Activated B cell treated with CpG ODN at 0.5 μM for 24 hours (primary cell): Measurements from ENCODE around the gene RAPH1. TPM values are rescaled to one million over a fixed set of nuclear protein-coding genes. Genes with fewer than 3 reads are reported as not detected.
"Not testable (repeated sequence)": the region's sequence is repeated elsewhere in the genome, so short reads cannot be mapped to it uniquely, and the experiment has no call there.

ENCODE experiments used
- ATAC-seq: fragments of 200-7000 bp; cut with Tn5 transposase; one replicate; pipeline ENCODE4 v1.10.0; 2021; ENCODE audit warnings: low read depth, mild to moderate bottlenecking, moderate library complexity
- CTCF ChIA-PET: fragments of 350-600 bp; sonication (Branson Sonifier 250); formaldehyde crosslinking; loops from one replicate; lab custom pipeline; 2021; ENCODE audit warnings: antibody characterized with exemption; lab: Charles Lee
- POLR2A ChIA-PET: fragments of 350-600 bp; sonication (Branson Sonifier 250); formaldehyde crosslinking; loops from one replicate; lab custom pipeline; 2021; ENCODE audit warnings: antibody characterized with exemption; lab: Charles Lee
- DNase-seq: peaks from one replicate; pipeline ENCODE4 v3.0.0; 2022
- H3K27ac Mint-ChIP-seq: one replicate; pipeline ENCODE4 v1.8.0; 2020; ENCODE audit warnings: mixed read lengths
- H3K27me3 Mint-ChIP-seq: one replicate; pipeline ENCODE4 v1.8.0; 2021; ENCODE audit warnings: mixed read lengths
- H3K36me3 Mint-ChIP-seq: one replicate; pipeline ENCODE4 v1.8.0; 2021; ENCODE audit warnings: low read depth, mixed read lengths
- H3K4me1 Mint-ChIP-seq: one replicate; pipeline ENCODE4 v1.8.0; 2021; ENCODE audit warnings: mixed read lengths
- H3K4me3 Mint-ChIP-seq: one replicate; pipeline ENCODE4 v1.8.0; 2020; ENCODE audit warnings: mild to moderate bottlenecking, mixed read lengths
- H3K9me3 Mint-ChIP-seq: one replicate; pipeline ENCODE4 v1.8.0; 2020; ENCODE audit warnings: mixed read lengths
- CTCF ChIP-seq: fragments of 200-600 bp; IDR thresholded peaks from one replicate; pipeline ENCODE4 v1.8.0; 2022; ENCODE audit warnings: antibody characterized with exemption, mild to moderate bottlenecking
- intact Hi-C: fragments of 100-400 bp; cut with micrococcal nuclease; formaldehyde crosslinking; loops from one replicate; pipeline ENCODE4 v1.15.1; 2024
- total RNA-seq: library from RNA; stranded (reverse); gene quantifications from 2 replicates; pipeline ENCODE4 v1.2.3, GENCODE V29; 2022

Gene RAPH1
- total RNA-seq, 1 donor from 2014 or later, result 0.11 TPM

GRCh38 chr2:203527719-203528118, 7.4 kb downstream of the RAPH1 start:
- Mint-ChIP-seq H3K4me1 (no peaks in the 10 kb centered on the region), H3K4me3 (no peak overlapping the region), H3K36me3 (no peaks in the 10 kb centered on the region), H3K9me3 (peaks cover 2% of the 10 kb centered on the region), H3K27me3 (peaks cover 32% of the 10 kb centered on the region), H3K27ac (no peak overlapping the region)
- ChIA-PET CTCF (no interaction called here), POLR2A (interaction anchor here (0.5 kb wide), 1 partner anchor 1242 kb away, joined by 10 read pairs; no protein-coding TSS in a partner anchor)
- no peak for DNase-seq
- no peak for TF ChIP-seq CTCF
- intact Hi-C loops, result no loop called here
- no peak for ATAC-seq

- CTCF ChIA-PET, POLR2A ChIA-PET: not testable (repeated sequence)
Observed at GRCh38 chr2:203513268-203513667, 21.8 kb downstream of the RAPH1 start.

DNA sequence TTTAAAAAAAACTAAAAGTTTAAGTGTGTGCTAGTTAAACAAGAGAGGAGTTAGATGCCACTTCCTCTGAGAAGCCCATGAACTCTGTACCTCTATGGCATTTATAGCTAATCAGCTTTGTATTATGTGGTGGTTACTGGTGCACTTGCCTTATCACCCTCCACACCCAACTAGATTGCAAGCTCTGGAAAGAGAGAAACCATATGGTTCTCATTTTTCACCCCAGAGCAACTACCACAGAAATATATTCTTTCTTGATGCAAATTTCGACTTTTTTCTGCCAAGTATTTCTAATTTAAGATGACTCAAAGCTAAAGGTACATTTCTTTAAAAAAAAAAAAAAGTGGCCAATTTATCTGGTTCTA, 24.2 kb downstream of the RAPH1 start:
- Mint-ChIP-seq H3K36me3 (no peaks in the 10 kb centered on the region), H3K4me3 (no peak overlapping the region), H3K9me3 (no peaks in the 10 kb centered on the region), H3K4me1 (no peaks in the 10 kb centered on the region), H3K27me3 (peaks cover 5% of the 10 kb centered on the region), H3K27ac (no peak overlapping the region)
- ATAC-seq (no peak), DNase-seq (no peak)
- no peak for TF ChIP-seq CTCF
- CTCF ChIA-PET, result no interaction called here
- intact Hi-C loops, result no loop called here
- POLR2A ChIA-PET, result no interaction called here

More at GRCh38 chr2:203513268-203513667, 21.8 kb downstream of the RAPH1 start:
- H3K9me3 Mint-ChIP-seq, DNase-seq, H3K27ac Mint-ChIP-seq, intact Hi-C loops, ATAC-seq, H3K4me1 Mint-ChIP-seq, H3K36me3 Mint-ChIP-seq, H3K4me3 Mint-ChIP-seq: not testable (repeated sequence)
- peaks cover 14% of the 10 kb centered on the region for H3K27me3 Mint-ChIP-seq

- Mint-ChIP-seq H3K4me3 (no peak overlapping the region), H3K9me3 (no peaks in the 10 kb centered on the region), H3K4me1 (no peaks in the 10 kb centered on the region), H3K27me3 (peaks cover 5% of the 10 kb centered on the region), H3K36me3 (no peaks in the 10 kb centered on the region), H3K27ac (no peak overlapping the region)
- ChIA-PET POLR2A (interaction anchor here (0.7 kb wide), 1 partner anchor 47 kb away, joined by 11 read pairs; no protein-coding TSS in a partner anchor), CTCF (no interaction called here)
- ATAC-seq (no peak), DNase-seq (no peak)
- intact Hi-C loops, result no loop called here
- no peak for TF ChIP-seq CTCF
Observed at GRCh38 chr2:203510256-203510940, 24.7 kb downstream of the RAPH1 start.

GRCh38 chr2:203503460-203503859, 31.6 kb downstream of the RAPH1 start:
- POLR2A ChIA-PET, CTCF ChIA-PET, ATAC-seq, H3K4me3 Mint-ChIP-seq, intact Hi-C loops, H3K9me3 Mint-ChIP-seq, H3K4me1 Mint-ChIP-seq, DNase-seq, H3K27ac Mint-ChIP-seq, H3K27me3 Mint-ChIP-seq, H3K36me3 Mint-ChIP-seq: not testable (repeated sequence)

DNA sequence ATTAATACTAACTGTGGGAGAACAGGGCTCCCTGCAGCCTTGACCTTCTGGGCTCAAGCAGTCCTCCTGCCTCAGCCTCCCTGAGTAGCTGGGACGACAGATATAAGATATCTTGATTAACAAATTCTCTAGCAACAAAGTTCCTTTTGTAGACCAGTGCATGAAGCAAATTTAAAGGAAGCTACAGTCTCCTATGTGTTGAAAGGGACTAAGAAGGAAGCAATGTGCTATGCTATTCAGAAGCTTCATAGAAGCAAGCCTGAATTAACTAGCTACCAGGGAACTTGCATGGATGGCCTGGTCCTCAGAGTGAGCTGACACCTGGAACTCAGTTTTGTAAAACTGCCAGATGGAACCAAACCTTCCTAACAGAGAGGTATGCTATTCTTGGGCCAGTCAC, 33.2 kb downstream of the RAPH1 start:
- Mint-ChIP-seq H3K27me3 (no peaks in the 10 kb centered on the region), H3K27ac (no peak overlapping the region), H3K36me3 (no peaks in the 10 kb centered on the region), H3K4me1 (peaks cover 5% of the 10 kb centered on the region), H3K9me3 (peaks cover 4% of the 10 kb centered on the region), H3K4me3 (no peak overlapping the region)
- ChIA-PET POLR2A (interaction anchor here (0.6 kb wide), 1 partner anchor 25 kb away, joined by 3 read pairs; no protein-coding TSS in a partner anchor), CTCF (no interaction called here)
- TF ChIP-seq CTCF, result no peak
- DNase-seq (no peak), ATAC-seq (no peak)
- intact Hi-C loops, result no loop called here
